ENCODE data around the gene NKX6-2.

The NKX6-2 gene

GRCh38 chr10:132737390-132738048 is 48.4 kb downstream of the NKX6-2 start:
- DNase-seq (ENCODE audit: low read depth): no peak

- DNase-seq (ENCODE audit: low read depth): no peak
Observed at GRCh38 chr10:132735923-132736391, 50.0 kb downstream of the NKX6-2 start.

GRCh38 chr10:132735341-132735775 is 50.6 kb downstream of the NKX6-2 start:
- no peak for DNase-seq (ENCODE audit: low read depth)

GRCh38 chr10:132733926-132734325 is 52.0 kb downstream of the NKX6-2 start:
- DNase-seq (ENCODE audit: low read depth): no peak
